ENCODE data around the gene LOXHD1.

GRCh38 chr18:46607926-46608325, 49.1 kb downstream of the LOXHD1 start:
- no peak for TF ChIP-seq EZH2 (IDR thresholded peaks at IDR 0.05; ENCODE audit: borderline replicate concordance, low read length)
- TF ChIP-seq CTCF (conservative IDR thresholded peaks at IDR 0.05 in 1 of 2, IDR thresholded peaks at IDR 0.05 in 1 of 2; ENCODE audit: extremely low read depth in 1 of 2, insufficient read depth in 1 of 2, low read depth in 1 of 2, low read length in 2 of 2): no peak
